Hematopoietic multipotent progenitor cell treated with erythropoietin and hydrocortisone succinate and interleukin-3 and kit ligand, for 15 days (in vitro differentiated cells): ENCODE data around the gene VPS11.
"Not testable (repeated sequence)": the region's sequence is repeated elsewhere in the genome, so short reads cannot be mapped to it uniquely, and the experiment has no call there.

ENCODE experiments used
- DNase-seq: peaks from one replicate; pipeline ENCODE4 v3.0.0-alpha.2; 2015; ENCODE audit warnings: low spot score

VPS11 gene

GRCh38 chr11:119067371-119068222 lies at the start of gene VPS11:
TSS of gene VPS11 (plus strand) at chr11:119067818. CDS start at chr11:119067824, 6 bp downstream.
- peak; percentile 98 for DNase-seq

GRCh38 chr11:119018074-119018938 lies 49.3 kb upstream of the VPS11 start, which contains the start of the genes RPS25 and TRAPPC4:
TSS of gene RPS25 (minus strand) at chr11:119018343. CDS start at chr11:119018284, 59 bp downstream.
TSS of gene TRAPPC4 (plus strand) at chr11:119018766. CDS start at chr11:119018796, 30 bp downstream.
- peak; percentile 95 for DNase-seq

- DNase-seq: no peak
These were observed 47.6 kb upstream of the VPS11 start for GRCh38 chr11:119019996-119020395.

GRCh38 chr11:119021631-119022030 lies 46.0 kb upstream of the VPS11 start:
- DNase-seq: no peak

GRCh38 chr11:119023741-119024140 lies 43.9 kb upstream of the VPS11 start:
- DNase-seq: no peak

- DNase-seq: no peak
These were observed 43.1 kb upstream of the VPS11 start for GRCh38 chr11:119024430-119025098.

GRCh38 chr11:119025099-119025473 lies 42.5 kb upstream of the VPS11 start:
- no peak for DNase-seq

GRCh38 chr11:119025541-119025940 lies 42.1 kb upstream of the VPS11 start:
- DNase-seq: no peak

GRCh38 chr11:119025978-119026766 lies 41.4 kb upstream of the VPS11 start:
- DNase-seq: no peak

GRCh38 chr11:119026970-119027369 lies 40.6 kb upstream of the VPS11 start:
- DNase-seq: no peak

GRCh38 chr11:119027561-119028345 lies 39.9 kb upstream of the VPS11 start:
- no peak for DNase-seq

GRCh38 chr11:119028346-119029068 lies 39.1 kb upstream of the VPS11 start:
- no peak for DNase-seq

GRCh38 chr11:119029069-119029339 lies 38.6 kb upstream of the VPS11 start:
- DNase-seq: peak; percentile 78

- peak; percentile 30 for DNase-seq
These were observed 38.1 kb upstream of the VPS11 start for GRCh38 chr11:119029340-119030028.

- no peak for DNase-seq
These were observed 37.6 kb upstream of the VPS11 start for GRCh38 chr11:119030029-119030328.

GRCh38 chr11:119030329-119031047 lies 37.1 kb upstream of the VPS11 start, which contains the start of gene SLC37A4:
TSS of gene SLC37A4 (minus strand) at chr11:119030877.
- peak; percentile 99 for DNase-seq

- DNase-seq: no peak
These were observed 35.7 kb upstream of the VPS11 start for GRCh38 chr11:119031912-119032280.

GRCh38 chr11:119033421-119033820 lies 34.2 kb upstream of the VPS11 start:
- DNase-seq: not testable (repeated sequence)

- DNase-seq: no peak
These were observed 32.8 kb upstream of the VPS11 start for GRCh38 chr11:119034813-119035212.
